ENCODE measurements around the gene GRIP2.

Gene GRIP2

DNA sequence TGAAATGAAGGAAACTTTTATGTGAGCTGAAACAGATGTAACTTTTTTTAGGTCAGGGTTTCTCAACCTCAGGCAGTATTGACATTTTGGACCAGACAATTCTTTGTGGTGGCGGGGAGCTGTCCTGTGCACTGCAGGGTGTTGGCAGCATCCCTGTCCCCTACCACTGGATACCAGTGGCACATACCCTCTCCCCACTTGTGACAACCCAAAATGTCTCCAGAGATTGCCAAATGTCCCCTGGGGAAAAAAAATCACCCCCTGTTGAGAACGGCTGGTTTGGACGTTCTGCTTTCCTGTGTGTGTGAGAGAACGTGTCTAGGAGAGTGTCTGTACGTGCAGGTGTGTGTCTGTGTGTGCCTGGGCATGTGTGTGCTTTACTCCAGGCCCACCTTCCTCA is 30.7 kb upstream of the GRIP2 start:
- Histone ChIP-seq H3K36me3 (ENCODE audit: control insufficient read depth in 1 of 2, insufficient read depth in 2 of 2, low read length in 2 of 2) (no peaks in the 10 kb centered on the region), H3K27ac (ENCODE audit: low read length) (no peak overlapping the region)

GRCh38 chr3:14570089-14570488 is 29.9 kb upstream of the GRIP2 start:
- H3K36me3 ChIP-seq (ENCODE audit: control insufficient read depth in 1 of 2, insufficient read depth in 2 of 2, low read length in 2 of 2): no peaks in the 10 kb centered on the region
- H3K4me3 ChIP-seq (ENCODE audit: low read depth in 1 of 2, low read length in 2 of 2): no peak overlapping the region
- no peak overlapping the region for H3K27ac ChIP-seq (ENCODE audit: low read length)

More for the DNA sequence above, 30.7 kb upstream of the GRIP2 start:
- Histone ChIP-seq H3K4me1 (ENCODE audit: control insufficient read depth in 1 of 2, insufficient read depth in 2 of 2, low read length in 2 of 2) (no peaks in the 10 kb centered on the region), H3K9me3 (ENCODE audit: control insufficient read depth in 1 of 2, low read length in 2 of 2) (no peaks in the 10 kb centered on the region), H3K4me3 (ENCODE audit: low read depth in 1 of 2, low read length in 2 of 2) (no peak overlapping the region), H3K27me3 (ENCODE audit: low read depth, low read length) (no peaks in the 10 kb centered on the region)

DNA sequence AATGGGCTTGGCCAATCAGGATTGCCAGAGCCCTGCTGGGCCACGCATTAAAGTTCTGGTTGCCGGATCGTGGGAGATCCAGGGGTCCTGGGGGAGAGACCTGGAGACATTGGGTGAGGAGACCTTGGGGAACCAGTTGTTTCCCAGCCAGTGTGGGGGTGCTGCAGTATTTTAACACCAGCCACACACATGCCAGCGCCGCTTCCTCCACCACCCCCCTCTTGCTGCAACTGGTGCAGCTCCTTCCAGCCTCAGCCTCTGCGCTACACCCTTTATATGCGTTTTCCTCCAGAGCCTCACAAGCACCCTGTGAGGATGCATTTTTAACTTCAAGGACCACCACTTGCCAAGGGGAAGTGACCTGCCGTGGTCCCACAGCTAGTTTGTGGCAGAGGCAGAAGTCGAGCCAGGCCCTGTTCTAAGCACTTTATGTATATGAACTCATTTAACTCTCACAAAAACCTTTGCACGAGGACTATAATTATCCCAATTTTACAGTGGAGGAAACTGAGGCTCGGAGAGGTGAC is 29.4 kb upstream of the GRIP2 start:
- H3K4me3 ChIP-seq (ENCODE audit: low read depth in 1 of 2, low read length in 2 of 2): no peak overlapping the region
- no peaks in the 10 kb centered on the region for H3K9me3 ChIP-seq (ENCODE audit: control insufficient read depth in 1 of 2, low read length in 2 of 2)
- no peaks in the 10 kb centered on the region for H3K36me3 ChIP-seq (ENCODE audit: control insufficient read depth in 1 of 2, insufficient read depth in 2 of 2, low read length in 2 of 2)
- H3K27me3 ChIP-seq (ENCODE audit: low read depth, low read length): no peaks in the 10 kb centered on the region
- no peak overlapping the region for H3K27ac ChIP-seq (ENCODE audit: low read length)
- H3K4me1 ChIP-seq (ENCODE audit: control insufficient read depth in 1 of 2, insufficient read depth in 2 of 2, low read length in 2 of 2): no peaks in the 10 kb centered on the region

More at GRCh38 chr3:14570089-14570488, 29.9 kb upstream of the GRIP2 start:
- H3K27me3 ChIP-seq (ENCODE audit: low read depth, low read length): no peaks in the 10 kb centered on the region
- no peaks in the 10 kb centered on the region for H3K9me3 ChIP-seq (ENCODE audit: control insufficient read depth in 1 of 2, low read length in 2 of 2)
- no peaks in the 10 kb centered on the region for H3K4me1 ChIP-seq (ENCODE audit: control insufficient read depth in 1 of 2, insufficient read depth in 2 of 2, low read length in 2 of 2)

DNA sequence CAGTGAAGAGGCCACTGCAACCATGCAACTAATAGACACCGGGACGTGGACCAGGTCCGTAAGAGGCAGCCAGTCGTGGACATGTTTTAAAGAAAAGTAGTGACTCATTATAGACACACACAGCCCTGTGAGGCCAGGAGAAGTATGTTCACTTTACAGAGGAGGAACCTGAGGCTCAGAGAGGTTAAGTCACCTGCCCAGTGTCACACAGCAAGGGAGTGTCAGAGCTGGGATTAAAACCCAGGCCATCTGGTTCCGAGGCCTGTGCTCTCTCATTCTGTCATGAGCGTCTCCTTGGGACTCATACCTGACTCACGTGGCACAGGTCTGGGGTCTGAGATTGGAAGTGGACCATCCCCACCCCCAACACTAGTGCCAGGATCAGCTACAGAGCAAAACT is 28.1 kb upstream of the GRIP2 start:
- Histone ChIP-seq H3K4me1 (ENCODE audit: control insufficient read depth in 1 of 2, insufficient read depth in 2 of 2, low read length in 2 of 2) (no peaks in the 10 kb centered on the region), H3K4me3 (ENCODE audit: low read depth in 1 of 2, low read length in 2 of 2) (no peak overlapping the region), H3K9me3 (ENCODE audit: control insufficient read depth in 1 of 2, low read length in 2 of 2) (no peaks in the 10 kb centered on the region), H3K27ac (ENCODE audit: low read length) (no peak overlapping the region), H3K36me3 (ENCODE audit: control insufficient read depth in 1 of 2, insufficient read depth in 2 of 2, low read length in 2 of 2) (no peaks in the 10 kb centered on the region), H3K27me3 (ENCODE audit: low read depth, low read length) (no peaks in the 10 kb centered on the region)

- H3K4me3 ChIP-seq (ENCODE audit: low read depth in 1 of 2, low read length in 2 of 2): no peak overlapping the region
- H3K4me1 ChIP-seq (ENCODE audit: control insufficient read depth in 1 of 2, insufficient read depth in 2 of 2, low read length in 2 of 2): no peaks in the 10 kb centered on the region
- H3K27ac ChIP-seq (ENCODE audit: low read length): no peak overlapping the region
- H3K36me3 ChIP-seq (ENCODE audit: control insufficient read depth in 1 of 2, insufficient read depth in 2 of 2, low read length in 2 of 2): no peaks in the 10 kb centered on the region
- H3K9me3 ChIP-seq (ENCODE audit: control insufficient read depth in 1 of 2, low read length in 2 of 2): no peaks in the 10 kb centered on the region
- H3K27me3 ChIP-seq (ENCODE audit: low read depth, low read length): no peaks in the 10 kb centered on the region
Observed at GRCh38 chr3:14566812-14567211, 26.7 kb upstream of the GRIP2 start.

DNA sequence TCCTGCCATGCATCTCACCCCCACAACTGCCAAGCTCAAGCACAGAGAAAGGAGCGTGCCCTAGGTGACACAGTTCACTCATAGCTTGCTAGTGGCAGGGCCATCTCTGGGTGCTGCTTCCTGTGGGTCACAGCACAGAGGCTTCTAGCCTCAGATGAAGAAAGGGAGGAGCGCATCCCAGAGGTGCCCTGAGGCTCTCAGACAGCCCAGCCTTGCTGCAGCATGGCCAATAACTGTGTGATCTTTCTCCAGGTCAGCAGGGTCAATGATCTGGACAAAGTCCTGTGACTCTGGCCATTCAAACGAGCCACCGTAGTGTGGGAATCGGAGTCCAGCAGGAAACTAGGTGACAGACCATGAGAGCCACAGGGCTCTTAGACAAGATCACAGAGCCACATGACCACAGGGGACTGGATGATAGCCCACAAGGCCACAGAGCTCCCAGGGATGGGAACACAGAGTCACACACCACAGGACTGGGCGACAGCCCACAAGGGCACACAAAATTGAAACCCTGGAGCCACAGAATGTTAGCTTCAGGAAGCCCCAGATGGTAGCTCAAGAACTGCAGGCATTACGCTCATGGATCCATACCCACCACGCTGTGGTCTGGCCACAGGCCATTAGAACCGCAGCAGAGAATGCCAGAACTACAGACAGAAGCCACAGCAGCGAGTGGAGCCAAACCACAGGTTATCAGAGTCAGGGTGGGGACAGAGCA is 25.9 kb upstream of the GRIP2 start:
- Histone ChIP-seq H3K27me3 (ENCODE audit: low read depth, low read length) (no peaks in the 10 kb centered on the region), H3K4me1 (ENCODE audit: control insufficient read depth in 1 of 2, insufficient read depth in 2 of 2, low read length in 2 of 2) (no peaks in the 10 kb centered on the region), H3K4me3 (ENCODE audit: low read depth in 1 of 2, low read length in 2 of 2) (no peak overlapping the region), H3K9me3 (ENCODE audit: control insufficient read depth in 1 of 2, low read length in 2 of 2) (no peaks in the 10 kb centered on the region), H3K36me3 (ENCODE audit: control insufficient read depth in 1 of 2, insufficient read depth in 2 of 2, low read length in 2 of 2) (no peaks in the 10 kb centered on the region), H3K27ac (ENCODE audit: low read length) (no peak overlapping the region)

GRCh38 chr3:14564741-14565140 is 24.6 kb upstream of the GRIP2 start:
- Histone ChIP-seq H3K9me3 (ENCODE audit: control insufficient read depth in 1 of 2, low read length in 2 of 2) (no peaks in the 10 kb centered on the region), H3K27ac (ENCODE audit: low read length) (no peak overlapping the region), H3K4me3 (ENCODE audit: low read depth in 1 of 2, low read length in 2 of 2) (no peak overlapping the region), H3K36me3 (ENCODE audit: control insufficient read depth in 1 of 2, insufficient read depth in 2 of 2, low read length in 2 of 2) (no peaks in the 10 kb centered on the region), H3K4me1 (ENCODE audit: control insufficient read depth in 1 of 2, insufficient read depth in 2 of 2, low read length in 2 of 2) (no peaks in the 10 kb centered on the region), H3K27me3 (ENCODE audit: low read depth, low read length) (no peaks in the 10 kb centered on the region)

- H3K27me3 ChIP-seq (ENCODE audit: low read depth, low read length): no peaks in the 10 kb centered on the region
- no peak overlapping the region for H3K27ac ChIP-seq (ENCODE audit: low read length)
- H3K4me3 ChIP-seq (ENCODE audit: low read depth in 1 of 2, low read length in 2 of 2): no peak overlapping the region
- no peaks in the 10 kb centered on the region for H3K9me3 ChIP-seq (ENCODE audit: control insufficient read depth in 1 of 2, low read length in 2 of 2)
- H3K4me1 ChIP-seq (ENCODE audit: control insufficient read depth in 1 of 2, insufficient read depth in 2 of 2, low read length in 2 of 2): no peaks in the 10 kb centered on the region
- H3K36me3 ChIP-seq (ENCODE audit: control insufficient read depth in 1 of 2, insufficient read depth in 2 of 2, low read length in 2 of 2): no peaks in the 10 kb centered on the region
Observed at GRCh38 chr3:14563946-14564539, 23.9 kb upstream of the GRIP2 start.

GRCh38 chr3:14562121-14562890 is 22.2 kb upstream of the GRIP2 start:
- Histone ChIP-seq H3K4me1 (ENCODE audit: control insufficient read depth in 1 of 2, insufficient read depth in 2 of 2, low read length in 2 of 2) (no peaks in the 10 kb centered on the region), H3K27me3 (ENCODE audit: low read depth, low read length) (no peaks in the 10 kb centered on the region), H3K36me3 (ENCODE audit: control insufficient read depth in 1 of 2, insufficient read depth in 2 of 2, low read length in 2 of 2) (no peaks in the 10 kb centered on the region), H3K4me3 (ENCODE audit: low read depth in 1 of 2, low read length in 2 of 2) (no peak overlapping the region), H3K27ac (ENCODE audit: low read length) (no peak overlapping the region), H3K9me3 (ENCODE audit: control insufficient read depth in 1 of 2, low read length in 2 of 2) (no peaks in the 10 kb centered on the region)

DNA sequence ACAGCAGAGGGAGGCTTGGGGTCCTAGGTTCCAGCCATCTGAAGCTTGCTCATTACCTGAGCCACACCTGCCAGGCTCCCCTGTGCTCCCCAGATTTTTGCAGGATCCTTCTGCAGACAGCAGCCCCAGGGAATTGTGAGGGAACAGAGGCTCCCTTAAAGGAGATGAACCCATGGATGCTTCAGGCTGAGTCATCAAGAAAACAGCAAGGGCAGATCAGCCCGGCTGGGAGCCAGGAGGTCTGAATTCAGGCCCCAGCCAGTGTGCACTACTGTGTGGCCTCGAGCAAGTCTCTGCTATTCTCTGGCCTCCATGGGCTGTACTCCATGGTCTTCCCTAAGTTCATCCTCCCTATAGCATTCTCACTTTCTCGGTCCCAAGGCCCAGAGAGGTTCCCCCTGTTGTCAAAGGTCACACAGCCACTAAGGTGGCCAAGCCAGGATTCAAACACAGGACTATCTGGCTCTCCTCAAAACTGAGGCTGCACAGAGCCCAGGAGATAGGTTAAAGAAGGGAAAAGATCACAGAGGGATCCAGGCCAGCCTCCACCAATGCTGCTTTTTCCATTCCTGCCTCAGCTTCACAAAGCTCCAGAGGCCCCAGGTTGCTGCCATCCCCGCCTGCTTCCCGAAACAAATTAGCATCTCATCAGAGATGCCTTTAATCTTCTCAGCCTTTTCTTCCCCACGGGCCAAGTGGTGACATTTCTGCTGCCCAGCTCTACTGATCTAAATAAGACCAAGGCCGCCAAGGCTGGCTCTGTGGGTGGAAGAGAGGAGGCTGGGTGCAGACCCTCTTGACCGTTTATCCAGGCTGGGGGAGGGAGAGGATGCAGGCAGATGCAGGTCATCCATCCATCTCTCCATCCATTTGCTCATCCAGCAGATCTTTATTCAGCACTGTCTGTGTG is 21.2 kb upstream of the GRIP2 start:
- Histone ChIP-seq H3K27ac (ENCODE audit: low read length) (no peak overlapping the region), H3K27me3 (ENCODE audit: low read depth, low read length) (no peaks in the 10 kb centered on the region), H3K36me3 (ENCODE audit: control insufficient read depth in 1 of 2, insufficient read depth in 2 of 2, low read length in 2 of 2) (no peaks in the 10 kb centered on the region), H3K4me3 (ENCODE audit: low read depth in 1 of 2, low read length in 2 of 2) (no peak overlapping the region), H3K4me1 (ENCODE audit: control insufficient read depth in 1 of 2, insufficient read depth in 2 of 2, low read length in 2 of 2) (no peaks in the 10 kb centered on the region), H3K9me3 (ENCODE audit: control insufficient read depth in 1 of 2, low read length in 2 of 2) (no peaks in the 10 kb centered on the region)

GRCh38 chr3:14560110-14560509 is 20.0 kb upstream of the GRIP2 start:
- H3K4me1 ChIP-seq (ENCODE audit: control insufficient read depth in 1 of 2, insufficient read depth in 2 of 2, low read length in 2 of 2): no peaks in the 10 kb centered on the region

More at GRCh38 chr3:14560110-14560509, 20.0 kb upstream of the GRIP2 start:
- no peaks in the 10 kb centered on the region for H3K9me3 ChIP-seq (ENCODE audit: control insufficient read depth in 1 of 2, low read length in 2 of 2)
- H3K36me3 ChIP-seq (ENCODE audit: control insufficient read depth in 1 of 2, insufficient read depth in 2 of 2, low read length in 2 of 2): no peaks in the 10 kb centered on the region
- no peak overlapping the region for H3K4me3 ChIP-seq (ENCODE audit: low read depth in 1 of 2, low read length in 2 of 2)
- peaks cover 4% of the 10 kb centered on the region for H3K27me3 ChIP-seq (ENCODE audit: low read depth, low read length)
- no peak overlapping the region for H3K27ac ChIP-seq (ENCODE audit: low read length)

Measured in muscle layer of duodenum (tissue), 2 donors.